H9 (cell line): Measurements from ENCODE around the gene PUDP. TPM values are rescaled to one million over a fixed set of nuclear protein-coding genes. Genes with fewer than 3 reads are reported as not detected.

Source experiments
- DNase-seq: peaks from one replicate; pipeline ENCODE4 v3.0.0-alpha.2; 2017
- H2AFZ ChIP-seq: one replicate; pipeline ENCODE4 v1.6.1; 2013; ENCODE audit warnings: mild to moderate bottlenecking, low read length, control low read depth, moderate library complexity
- H2AK5ac ChIP-seq: 2 replicates; pipeline ENCODE4 v1.6.1; 2013; ENCODE audit warnings: low read length, control low read depth, mixed read lengths; ENCODE audit not compliant: insufficient read length
- H2BK120ac ChIP-seq: one replicate; pipeline ENCODE4 v1.6.1; 2013; ENCODE audit warnings: low read depth, mild to moderate bottlenecking, low read length, control low read depth, inconsistent platforms; ENCODE audit not compliant: poor library complexity, severe bottlenecking
- H2BK12ac ChIP-seq: 2 replicates; pipeline ENCODE4 v1.6.1; 2013; ENCODE audit warnings: low read length, control low read depth, mixed read lengths, low read depth; ENCODE audit not compliant: insufficient read length
- H2BK15ac ChIP-seq: 2 replicates; pipeline ENCODE4 v1.6.1; 2013; ENCODE audit warnings: low read depth, low read length, control low read depth
- H2BK20ac ChIP-seq: one replicate; pipeline ENCODE4 v1.6.1; 2013; ENCODE audit warnings: low read depth, mild to moderate bottlenecking, low read length, control low read depth, inconsistent platforms; ENCODE audit not compliant: poor library complexity, severe bottlenecking
- H2BK5ac ChIP-seq: 2 replicates; pipeline ENCODE4 v1.6.1; 2013; ENCODE audit warnings: low read length, control low read depth, mixed read lengths; ENCODE audit not compliant: insufficient read length
- H3K14ac ChIP-seq: 2 replicates; pipeline ENCODE4 v1.6.1; 2013; ENCODE audit warnings: low read length, control low read depth; ENCODE audit not compliant: insufficient read depth
- H3K18ac ChIP-seq: 2 replicates; pipeline ENCODE4 v1.6.1; 2013; ENCODE audit warnings: low read depth, mild to moderate bottlenecking, mixed read lengths, low read length, control low read depth; ENCODE audit not compliant: insufficient read length
- H3K23ac ChIP-seq: 2 replicates; pipeline ENCODE4 v1.6.1; 2013; ENCODE audit warnings: low read length, control low read depth, mixed read lengths, low read depth; ENCODE audit not compliant: insufficient read length
- H3K23me2 ChIP-seq: 2 replicates; pipeline ENCODE4 v1.6.1; 2013; ENCODE audit warnings: low read depth, mild to moderate bottlenecking, mixed read lengths, low read length, control low read depth; ENCODE audit not compliant: insufficient read length, poor library complexity, severe bottlenecking
- H3K27ac ChIP-seq: 2 replicates; pipeline ENCODE4 v1.5.1; 2013; ENCODE audit warnings: low read length, control low read depth, mixed read lengths, low read depth; ENCODE audit not compliant: insufficient read length
- H3K27me3 ChIP-seq: 2 replicates; pipeline ENCODE4 v1.6.1; 2013; ENCODE audit warnings: low read length, control low read depth, inconsistent platforms; ENCODE audit not compliant: insufficient read depth
- H3K4ac ChIP-seq: 2 replicates; pipeline ENCODE4 v1.6.1; 2013; ENCODE audit warnings: low read depth, mild to moderate bottlenecking, control low read depth, inconsistent platforms, low read length, moderate library complexity
- H3K4me1 ChIP-seq: 2 replicates; pipeline ENCODE4 v1.6.1; 2013; ENCODE audit warnings: low read length, control low read depth, inconsistent platforms; ENCODE audit not compliant: insufficient read depth
- H3K4me2 ChIP-seq: 2 replicates; pipeline ENCODE4 v1.6.1; 2013; ENCODE audit warnings: low read length, control low read depth, mixed read lengths; ENCODE audit not compliant: insufficient read length, insufficient read depth
- H3K56ac ChIP-seq: 2 replicates; pipeline ENCODE4 v1.6.1; 2013; ENCODE audit warnings: low read depth, mild to moderate bottlenecking, mixed read lengths, low read length, control low read depth; ENCODE audit not compliant: insufficient read length
- H3K79me1 ChIP-seq: 2 replicates; pipeline ENCODE4 v1.6.1; 2013; ENCODE audit warnings: low read depth, mild to moderate bottlenecking, moderate library complexity, low read length, control low read depth, inconsistent platforms; ENCODE audit not compliant: insufficient read depth, poor library complexity, severe bottlenecking
- H3K79me2 ChIP-seq: 2 replicates; pipeline ENCODE4 v1.6.1; 2013; ENCODE audit warnings: low read length, control low read depth, inconsistent platforms; ENCODE audit not compliant: insufficient read depth
- H3K9ac ChIP-seq: 2 replicates; pipeline ENCODE4 v1.6.1; 2013; ENCODE audit warnings: low read length, control low read depth, mixed read lengths; ENCODE audit not compliant: insufficient read length; ENCODE audit errors: extremely low read depth
- H3K9me3 ChIP-seq: one replicate; pipeline ENCODE4 v1.6.1; 2013; ENCODE audit warnings: low read depth, low read length, inconsistent platforms; ENCODE audit not compliant: control insufficient read depth
- H3T11ph ChIP-seq: one replicate; pipeline ENCODE4 v1.6.1; 2013; ENCODE audit warnings: mild to moderate bottlenecking, low read length, control low read depth, inconsistent platforms
- H4K20me1 ChIP-seq: one replicate; pipeline ENCODE4 v1.6.1; 2013; ENCODE audit not compliant: control insufficient read depth, insufficient read length, insufficient read depth
- H4K5ac ChIP-seq: 2 replicates; pipeline ENCODE4 v1.6.1; 2013; ENCODE audit warnings: low read depth, mild to moderate bottlenecking, mixed read lengths, low read length, control low read depth; ENCODE audit not compliant: insufficient read length
- H4K8ac ChIP-seq: replicated peaks from 2 replicates; pipeline ENCODE4 v1.6.1; 2013; ENCODE audit warnings: low read length, control low read depth, mixed read lengths, low read depth; ENCODE audit not compliant: insufficient read length
- H4K91ac ChIP-seq: 2 replicates; pipeline ENCODE4 v1.6.1; 2013; ENCODE audit warnings: low read depth, mild to moderate bottlenecking, moderate library complexity, mixed read lengths, low read length, control low read depth; ENCODE audit not compliant: insufficient read length
- H3K27ac Mint-ChIP-seq, 3 experiments: 2 replicates in 2 of 3; 3 replicates in 1 of 3; pipeline ENCODE4 v1.8.0; 2020 to 2021; ENCODE audit warnings: mixed read lengths in 3 of 3, mild to moderate bottlenecking in 1 of 3, moderate library complexity in 1 of 3
- H3K27me3 Mint-ChIP-seq: 2 replicates; pipeline ENCODE4 v1.8.0; 2021; ENCODE audit warnings: low read depth, mild to moderate bottlenecking, moderate library complexity, mixed read lengths
- H3K36me3 Mint-ChIP-seq, 3 experiments: 2 replicates in 2 of 3; 3 replicates in 1 of 3; pipeline ENCODE4 v1.8.0; 2020 to 2021; ENCODE audit warnings: low read depth in 3 of 3, mixed read lengths in 3 of 3; ENCODE audit not compliant: insufficient read depth in 1 of 3
- H3K4me1 Mint-ChIP-seq, 2 experiments: 2 replicates each; pipeline ENCODE4 v1.8.0; 2020; ENCODE audit warnings: mixed read lengths in 2 of 2
- H3K4me3 Mint-ChIP-seq, 2 experiments: 2 replicates in 1 of 2; 3 replicates in 1 of 2; pipeline ENCODE4 v1.8.0; 2020 to 2021; ENCODE audit warnings: mild to moderate bottlenecking in 2 of 2, mixed read lengths in 2 of 2, moderate library complexity in 1 of 2
- H3K9me3 Mint-ChIP-seq, 2 experiments: 2 replicates in 1 of 2; 3 replicates in 1 of 2; pipeline ENCODE4 v1.8.0; 2020; ENCODE audit warnings: mild to moderate bottlenecking in 2 of 2, mixed read lengths in 2 of 2, moderate library complexity in 1 of 2
- WGBS: extraction: QIAGEN DNeasy Blood & Tissue Kit; methylation state at CpG from one replicate; pipeline ENCODE4 v1.1.7; 2013; ENCODE audit warnings: missing lambda C conversion rate, low lambda C conversion rate, mixed read lengths; ENCODE audit not compliant: insufficient read length; ENCODE audit errors: extremely low coverage; 5-methylcytosine and 5-hydroxymethylcytosine counted together
- total RNA-seq: library from RNA; stranded (reverse); gene quantifications from 2 replicates; pipeline ENCODE4 v1.2.1, GENCODE V29; 2021
- TF ChIP-seq, protein P1 (sequence below): fragments of 200-600 bp; sonication (generic); conservative IDR thresholded peaks from 3 replicates; pipeline ENCODE4 v1.8.0; 2021; ENCODE audit warnings: antibody characterized with exemption, mild to moderate bottlenecking

Gene PUDP
- total RNA-seq, 1 experiment from 2014 or later, result 46.3 TPM

DNA sequence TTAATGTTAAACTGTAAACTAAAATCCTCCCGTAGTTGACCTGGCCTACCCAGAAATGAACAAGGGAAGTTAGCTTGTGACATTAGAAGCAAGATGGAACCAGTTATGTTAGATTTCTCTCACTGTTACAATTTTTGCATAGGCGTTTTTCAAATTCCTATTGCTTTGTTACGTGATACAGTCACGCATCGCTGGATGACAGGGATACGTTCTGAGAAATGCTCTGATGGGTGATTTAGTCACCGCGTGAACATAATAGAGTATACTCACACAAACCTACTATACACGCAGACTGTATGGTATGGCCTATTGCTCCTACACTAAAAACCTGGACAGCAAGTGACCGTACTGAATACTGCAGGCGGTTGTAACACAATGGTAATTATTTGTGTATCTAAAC, 46.7 kb upstream of the PUDP start:
- Histone ChIP-seq H3K27me3 (no peaks in the 10 kb centered on the region), H3K4me1 (peaks cover 2% of the 10 kb centered on the region), H4K5ac (no peak overlapping the region), H3K18ac (no peak overlapping the region), H2BK120ac (no peak overlapping the region), H3K9ac (no peak overlapping the region), H2BK12ac (no peak overlapping the region), H2BK5ac (no peak overlapping the region), H3K9me3 (no peaks in the 10 kb centered on the region), H3K4me2 (no peak overlapping the region), H2AFZ (no peak overlapping the region), H2BK20ac (no peak overlapping the region), H3K23me2 (no peaks in the 10 kb centered on the region), H3K79me1 (no peaks in the 10 kb centered on the region), H3K23ac (no peak overlapping the region), H4K8ac (no peak overlapping the region), H4K91ac (no peak overlapping the region), H3T11ph (no peak overlapping the region), H3K56ac (no peak overlapping the region), H3K79me2 (no peaks in the 10 kb centered on the region), H3K14ac (no peak overlapping the region), H4K20me1 (peaks cover 2% of the 10 kb centered on the region), H3K4ac (no peak overlapping the region), H2BK15ac (no peak overlapping the region), H2AK5ac (no peak overlapping the region), H3K27ac (no peak overlapping the region)
- Mint-ChIP-seq H3K36me3 (peaks cover 2 to 13% (median 9%) of the 10 kb centered on the region in 3 experiments; a peak in 6 of 7 replicates), H3K27me3 (no peaks in the 10 kb centered on the region), H3K9me3 (peaks cover 7 to 15% of the 10 kb centered on the region in 2 experiments), H3K4me3 (no peak overlapping the region), H3K27ac (no peak overlapping the region), H3K4me1 (peaks cover 39 to 48% of the 10 kb centered on the region in 2 experiments)
- TF ChIP-seq, protein P1, sequence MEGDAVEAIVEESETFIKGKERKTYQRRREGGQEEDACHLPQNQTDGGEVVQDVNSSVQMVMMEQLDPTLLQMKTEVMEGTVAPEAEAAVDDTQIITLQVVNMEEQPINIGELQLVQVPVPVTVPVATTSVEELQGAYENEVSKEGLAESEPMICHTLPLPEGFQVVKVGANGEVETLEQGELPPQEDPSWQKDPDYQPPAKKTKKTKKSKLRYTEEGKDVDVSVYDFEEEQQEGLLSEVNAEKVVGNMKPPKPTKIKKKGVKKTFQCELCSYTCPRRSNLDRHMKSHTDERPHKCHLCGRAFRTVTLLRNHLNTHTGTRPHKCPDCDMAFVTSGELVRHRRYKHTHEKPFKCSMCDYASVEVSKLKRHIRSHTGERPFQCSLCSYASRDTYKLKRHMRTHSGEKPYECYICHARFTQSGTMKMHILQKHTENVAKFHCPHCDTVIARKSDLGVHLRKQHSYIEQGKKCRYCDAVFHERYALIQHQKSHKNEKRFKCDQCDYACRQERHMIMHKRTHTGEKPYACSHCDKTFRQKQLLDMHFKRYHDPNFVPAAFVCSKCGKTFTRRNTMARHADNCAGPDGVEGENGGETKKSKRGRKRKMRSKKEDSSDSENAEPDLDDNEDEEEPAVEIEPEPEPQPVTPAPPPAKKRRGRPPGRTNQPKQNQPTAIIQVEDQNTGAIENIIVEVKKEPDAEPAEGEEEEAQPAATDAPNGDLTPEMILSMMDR, result no peak
- DNase-seq, result no peak
- WGBS, result no CpG with 5 or more reads among the region's 11 CpGs
